BJ (cell line): Measurements from ENCODE around the gene CNOT4. TPM values are rescaled to one million over a fixed set of nuclear protein-coding genes. Genes with fewer than 3 reads are reported as not detected.
"Not testable (repeated sequence)": the region's sequence is repeated elsewhere in the genome, so short reads cannot be mapped to it uniquely, and the experiment has no call there.

Experiments used
- CTCF ChIA-PET: fragments of 350-600 bp; formaldehyde crosslinking; extraction: SDS; loops from one replicate; lab custom pipeline; 2021; ENCODE audit warnings: antibody characterized with exemption, inconsistent platforms; lab: Yijun Ruan, JAX
- POLR2A ChIA-PET: fragments of 300-600 bp; sonication (Branson Sonifier 250); formaldehyde crosslinking; extraction: SDS; loops from one replicate; lab custom pipeline; 2021; ENCODE audit warnings: antibody characterized with exemption; lab: Charles Lee
- DNase-seq: peaks from one replicate; pipeline ENCODE4 v3.0.0-alpha.2; 2011; ENCODE audit warnings: low read depth
- H3K27me3 ChIP-seq: 2 replicates; pipeline ENCODE4 v1.6.0; 2011; ENCODE audit warnings: low read length; ENCODE audit not compliant: control insufficient read depth, insufficient read depth
- H3K36me3 ChIP-seq: 2 replicates; pipeline ENCODE4 v1.5.1; 2011; ENCODE audit warnings: low read length; ENCODE audit not compliant: control insufficient read depth, insufficient read depth
- H3K4me3 ChIP-seq: 2 replicates; pipeline ENCODE4 v1.5.1; 2011; ENCODE audit warnings: low read depth, mild to moderate bottlenecking, control low read depth, low read length
- polyA plus RNA-seq: library from polyadenylated mRNA; depleted of rRNA; stranded (reverse); fragments of >200 nt; gene quantifications from 2 replicates; pipeline ENCODE4 v1.2.3, GENCODE V29; 2011
- TF ChIP-seq, protein P1 (sequence below): IDR thresholded peaks from 2 replicates; pipeline ENCODE4 v1.5.1; 2011; ENCODE audit warnings: low read depth, mild to moderate bottlenecking, control low read depth, inconsistent platforms, low read length, moderate library complexity; ENCODE audit not compliant: insufficient read depth

Gene CNOT4
- polyA plus RNA-seq, 1 experiment: 11.0 TPM

DNA sequence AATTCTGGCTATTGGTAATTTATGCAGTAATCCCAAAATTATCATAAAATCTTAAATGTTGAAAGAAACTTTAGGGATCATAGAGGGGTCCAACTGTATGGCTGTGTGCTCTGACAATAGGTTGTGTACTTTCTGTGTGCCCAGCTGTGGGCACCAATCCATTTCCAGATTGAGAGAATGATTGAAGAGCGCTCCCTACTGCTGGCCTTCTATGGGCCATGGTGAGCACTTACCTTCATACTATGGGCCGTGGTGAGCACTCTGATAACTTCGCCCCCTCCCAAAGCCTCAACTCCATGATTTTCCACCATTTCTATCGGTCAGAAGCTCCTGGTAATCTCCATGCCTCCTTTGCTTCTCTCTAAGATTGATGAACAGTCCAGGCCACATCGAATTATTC is 157.6 kb downstream of the CNOT4 start:
- ChIA-PET CTCF (no interaction called here), POLR2A (no interaction called here)
- DNase-seq: no peak
- Histone ChIP-seq H3K27me3 (peaks cover 1% of the 10 kb centered on the region; the same call in 1 of the 2 replicates), H3K4me3 (no peak overlapping the region), H3K36me3 (no peaks in the 10 kb centered on the region)
- TF ChIP-seq, protein P1, sequence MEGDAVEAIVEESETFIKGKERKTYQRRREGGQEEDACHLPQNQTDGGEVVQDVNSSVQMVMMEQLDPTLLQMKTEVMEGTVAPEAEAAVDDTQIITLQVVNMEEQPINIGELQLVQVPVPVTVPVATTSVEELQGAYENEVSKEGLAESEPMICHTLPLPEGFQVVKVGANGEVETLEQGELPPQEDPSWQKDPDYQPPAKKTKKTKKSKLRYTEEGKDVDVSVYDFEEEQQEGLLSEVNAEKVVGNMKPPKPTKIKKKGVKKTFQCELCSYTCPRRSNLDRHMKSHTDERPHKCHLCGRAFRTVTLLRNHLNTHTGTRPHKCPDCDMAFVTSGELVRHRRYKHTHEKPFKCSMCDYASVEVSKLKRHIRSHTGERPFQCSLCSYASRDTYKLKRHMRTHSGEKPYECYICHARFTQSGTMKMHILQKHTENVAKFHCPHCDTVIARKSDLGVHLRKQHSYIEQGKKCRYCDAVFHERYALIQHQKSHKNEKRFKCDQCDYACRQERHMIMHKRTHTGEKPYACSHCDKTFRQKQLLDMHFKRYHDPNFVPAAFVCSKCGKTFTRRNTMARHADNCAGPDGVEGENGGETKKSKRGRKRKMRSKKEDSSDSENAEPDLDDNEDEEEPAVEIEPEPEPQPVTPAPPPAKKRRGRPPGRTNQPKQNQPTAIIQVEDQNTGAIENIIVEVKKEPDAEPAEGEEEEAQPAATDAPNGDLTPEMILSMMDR: no peak

DNA sequence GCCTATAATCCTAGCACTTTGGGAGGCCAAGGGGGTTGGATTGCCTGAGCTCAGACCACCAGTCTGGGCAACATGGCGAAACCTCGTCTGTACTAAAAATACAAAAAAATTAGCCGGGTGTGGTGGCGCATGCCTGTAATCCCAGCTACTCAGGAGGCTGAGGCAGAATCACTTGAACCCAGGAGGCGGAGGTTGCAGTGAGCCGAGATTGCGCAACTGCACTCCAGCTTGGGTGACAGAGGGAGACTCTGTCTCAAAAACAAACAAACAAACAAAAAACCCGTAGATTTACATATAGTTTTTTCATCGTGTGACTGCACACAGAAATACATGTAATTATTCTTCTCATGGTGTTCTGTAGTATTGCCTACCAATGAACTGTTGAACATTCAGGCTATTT is 158.8 kb downstream of the CNOT4 start:
- H3K4me3 ChIP-seq, CTCF ChIA-PET, H3K36me3 ChIP-seq, POLR2A ChIA-PET, H3K27me3 ChIP-seq, DNase-seq: not testable (repeated sequence)

DNA sequence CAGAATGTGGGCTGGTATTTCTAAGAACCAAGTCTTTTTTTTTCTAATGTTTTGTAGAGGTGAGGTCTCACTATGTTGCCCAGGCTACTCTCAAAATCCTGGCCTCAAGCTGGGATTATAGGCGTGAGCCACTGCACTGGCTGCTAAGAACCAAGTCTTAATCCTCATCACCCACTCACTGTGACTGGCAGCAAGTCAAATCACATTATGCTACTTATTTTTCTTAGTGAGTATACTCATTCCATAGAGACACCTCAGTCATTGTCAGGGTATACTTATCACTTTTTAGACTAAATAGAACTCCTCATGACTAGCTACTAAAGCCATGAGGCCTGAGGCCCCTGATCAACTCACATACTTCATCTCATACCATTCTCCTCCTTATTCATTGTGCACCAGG is 160.2 kb downstream of the CNOT4 start:
- POLR2A ChIA-PET: no interaction called here
- CTCF ChIA-PET: no interaction called here
- DNase-seq: no peak

DNA sequence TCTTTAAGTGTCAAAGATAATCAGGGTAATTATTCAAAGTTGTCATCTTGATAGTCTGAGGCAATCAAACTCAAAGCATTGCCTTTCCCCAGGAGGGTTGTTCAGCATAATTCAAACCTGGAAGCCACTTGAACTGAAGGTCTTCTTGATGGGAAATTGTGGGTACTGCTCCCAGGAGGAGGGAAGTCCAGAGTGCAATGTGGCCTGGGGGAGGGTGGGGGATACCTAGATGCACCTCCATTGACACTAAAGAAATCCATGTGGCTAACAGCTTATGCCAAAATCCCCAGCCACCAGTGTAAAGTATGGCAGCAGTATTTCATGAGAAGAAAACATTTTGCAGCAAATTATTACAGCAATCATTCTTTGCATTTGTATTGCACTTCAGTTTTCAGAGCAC is 161.4 kb downstream of the CNOT4 start:
- CTCF ChIA-PET: no interaction called here

More for the DNA sequence above, 160.2 kb downstream of the CNOT4 start:
- no peaks in the 10 kb centered on the region for H3K36me3 ChIP-seq
- TF ChIP-seq, protein P1: no peak
- H3K4me3 ChIP-seq: no peak overlapping the region
- peaks cover 1% of the 10 kb centered on the region; the same call in 1 of the 2 replicates for H3K27me3 ChIP-seq

DNA sequence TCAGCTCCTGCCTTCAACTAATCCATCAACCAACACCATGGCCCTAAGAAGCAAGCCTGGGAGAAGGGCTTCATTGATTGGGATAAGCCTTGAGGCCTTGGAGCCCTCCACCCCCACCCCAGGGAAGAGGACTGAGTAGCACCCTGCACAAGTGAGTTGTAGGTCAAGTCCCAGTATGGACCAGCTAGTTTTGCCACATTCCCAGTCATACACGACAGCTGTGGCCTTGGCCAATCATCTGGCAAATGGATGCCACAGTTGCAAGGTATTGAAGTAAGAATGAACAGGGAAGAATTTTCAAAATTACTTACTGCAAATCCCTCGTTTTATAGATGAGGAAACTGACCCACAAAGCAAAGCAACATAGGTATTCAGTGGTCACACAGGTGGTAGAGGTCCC is 166.5 kb downstream of the CNOT4 start:
- Histone ChIP-seq H3K4me3 (no peak overlapping the region), H3K27me3 (no peaks in the 10 kb centered on the region), H3K36me3 (no peaks in the 10 kb centered on the region)
- no peak for DNase-seq
- ChIA-PET CTCF (no interaction called here), POLR2A (no interaction called here)
- TF ChIP-seq, protein P1: no peak

More for the DNA sequence above, 161.4 kb downstream of the CNOT4 start:
- Histone ChIP-seq H3K4me3 (no peak overlapping the region), H3K36me3 (no peaks in the 10 kb centered on the region), H3K27me3 (no peaks in the 10 kb centered on the region)
- DNase-seq: no peak
- POLR2A ChIA-PET: no interaction called here
- TF ChIP-seq, protein P1: no peak

DNA sequence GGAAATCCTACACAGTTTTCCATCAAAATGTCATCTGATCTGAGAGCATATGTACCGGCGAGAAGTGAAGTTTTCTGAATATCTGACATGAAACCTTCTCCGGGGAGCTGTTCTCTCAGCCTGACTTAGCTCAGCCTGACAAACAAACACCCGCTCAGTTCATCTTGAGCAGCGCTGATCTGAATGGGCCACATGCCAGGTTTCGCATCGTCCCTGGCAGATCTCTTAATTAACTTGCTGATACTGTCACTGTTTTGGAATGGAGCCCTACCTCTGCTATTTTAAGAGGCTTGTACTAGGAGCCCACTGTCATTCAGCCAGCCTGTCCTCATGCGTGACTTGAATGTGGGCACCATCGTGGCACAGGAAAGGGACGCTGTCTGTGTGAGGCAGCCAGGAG is 167.0 kb downstream of the CNOT4 start:
- no peak for DNase-seq
- H3K27me3 ChIP-seq: no peaks in the 10 kb centered on the region
- POLR2A ChIA-PET: no interaction called here
- TF ChIP-seq, protein P1: no peak
- no peaks in the 10 kb centered on the region for H3K36me3 ChIP-seq
- CTCF ChIA-PET: interaction anchor here (1.3 kb wide), 1 partner anchor 17 kb away, joined by 3 read pairs; no protein-coding TSS in a partner anchor
- no peak overlapping the region for H3K4me3 ChIP-seq
